G401.6 (cell line): ENCODE measurements around the gene GAS6.
"Not testable (repeated sequence)": the region's sequence is repeated elsewhere in the genome, so short reads cannot be mapped to it uniquely, and the experiment has no call there.

Experiments
- FAIRE-seq: peaks from 2 replicates; lab custom pipeline; 2012; peaks lifted over from hg19 to GRCh38; lab: Jason Lieb, UNC

The GAS6 gene

DNA sequence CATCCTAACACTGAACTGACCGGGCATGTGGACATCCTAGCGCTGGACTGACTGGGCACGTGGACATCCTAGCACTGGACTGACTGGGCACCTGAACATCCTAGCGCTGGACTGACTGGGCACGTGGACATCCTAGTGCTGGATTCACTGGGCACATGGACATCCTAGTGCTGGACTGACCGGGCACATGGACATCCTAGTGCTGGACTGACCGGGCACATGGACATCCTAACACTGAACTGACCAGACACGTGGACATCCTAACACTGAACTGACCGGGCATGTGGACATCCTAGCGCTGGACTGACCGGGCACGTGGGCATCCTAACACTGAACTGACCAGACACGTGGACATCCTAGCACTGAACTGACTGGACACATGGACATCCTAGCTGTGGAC, 73.9 kb downstream of the GAS6 start:
- not testable (repeated sequence) for FAIRE-seq

DNA sequence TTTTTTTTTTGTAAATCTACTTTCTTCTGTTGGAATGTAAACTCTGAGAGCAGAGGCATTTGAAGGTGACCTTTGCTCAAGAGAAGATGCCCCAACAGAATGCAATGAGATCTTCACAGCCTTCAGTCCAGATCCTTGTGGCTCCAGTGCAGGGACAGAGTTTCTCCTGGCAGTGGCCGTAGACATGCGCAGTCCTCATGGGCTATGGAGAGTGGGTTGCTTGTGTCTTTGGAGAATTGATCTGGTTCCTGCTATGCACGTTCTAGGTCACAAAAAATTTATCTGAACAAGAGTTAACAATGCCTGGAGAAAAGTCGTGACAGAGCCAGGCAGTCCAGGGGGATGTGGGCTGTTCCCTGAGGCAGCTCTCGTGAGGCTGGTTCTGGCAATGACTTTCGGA, 74.7 kb downstream of the GAS6 start:
- no peak for FAIRE-seq

DNA sequence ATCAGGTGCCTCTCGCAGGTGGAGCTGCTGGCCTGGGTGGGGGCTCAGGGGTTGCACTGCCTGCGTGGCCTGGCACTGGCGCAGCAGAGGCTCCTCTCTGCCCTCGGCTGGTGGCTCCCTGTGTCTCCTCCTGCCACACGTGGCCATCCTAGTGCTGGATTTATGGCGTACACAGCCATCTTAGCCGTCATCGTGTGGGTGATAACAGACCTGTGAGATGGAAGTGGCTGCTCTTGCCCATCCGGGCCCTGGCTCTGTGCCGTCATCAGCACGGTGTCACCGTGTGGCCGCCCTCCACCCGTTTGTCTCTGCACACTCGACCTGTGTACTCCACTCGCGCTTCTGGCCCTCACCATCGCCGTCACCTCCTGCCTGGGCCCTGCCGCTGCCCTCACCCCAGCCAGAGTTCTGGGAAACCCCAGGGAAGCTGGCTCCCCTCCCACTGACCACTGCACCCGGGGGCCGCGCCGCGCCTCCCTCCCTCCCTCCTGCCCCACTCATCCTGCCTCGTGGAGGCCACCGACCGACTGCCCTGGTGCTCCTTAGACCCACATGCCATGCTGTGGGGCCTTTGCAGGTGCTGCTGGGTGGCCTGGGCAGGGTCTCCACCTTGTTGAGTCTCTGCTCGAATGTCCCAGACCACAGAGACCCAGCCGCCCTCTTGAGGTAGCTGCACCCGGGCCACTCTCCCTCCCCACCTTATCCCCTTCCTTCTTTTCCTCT, 75.3 kb downstream of the GAS6 start:
- FAIRE-seq = no peak

- no peak for FAIRE-seq
Observed at GRCh38 chr13:113787694-113788093, 76.2 kb downstream of the GAS6 start.

DNA sequence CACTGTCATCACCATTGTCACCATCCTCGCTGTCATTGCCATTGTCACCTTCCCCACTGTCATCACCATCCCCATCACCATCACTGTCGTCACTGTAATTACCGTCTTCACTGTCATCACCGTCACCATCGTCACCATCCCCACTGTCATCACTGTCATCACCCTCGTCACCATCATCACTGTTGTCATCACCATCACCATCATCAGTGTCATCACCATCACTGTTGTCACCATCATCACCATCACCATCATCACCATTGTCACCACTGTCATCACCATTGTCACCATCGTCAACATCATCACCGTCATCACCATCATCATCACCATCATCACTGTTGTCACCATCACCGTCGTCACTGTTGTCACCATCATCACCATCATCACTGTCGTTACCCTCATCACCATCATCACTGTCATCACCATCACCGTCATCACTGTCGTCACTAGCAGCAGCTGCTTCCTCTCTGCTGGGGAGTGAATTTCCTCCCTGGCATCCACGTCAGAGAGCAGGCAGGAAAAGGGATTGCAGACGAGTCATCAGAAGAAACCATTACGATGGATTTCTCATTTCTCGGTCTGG, 77.5 kb downstream of the GAS6 start:
- no peak for FAIRE-seq

- FAIRE-seq = no peak
Observed at GRCh38 chr13:113785051-113786010, 78.5 kb downstream of the GAS6 start.

GRCh38 chr13:113784645-113785024, 79.2 kb downstream of the GAS6 start:
- no peak for FAIRE-seq

- FAIRE-seq = no peak
Observed at GRCh38 chr13:113783966-113784644, 79.8 kb downstream of the GAS6 start.

DNA sequence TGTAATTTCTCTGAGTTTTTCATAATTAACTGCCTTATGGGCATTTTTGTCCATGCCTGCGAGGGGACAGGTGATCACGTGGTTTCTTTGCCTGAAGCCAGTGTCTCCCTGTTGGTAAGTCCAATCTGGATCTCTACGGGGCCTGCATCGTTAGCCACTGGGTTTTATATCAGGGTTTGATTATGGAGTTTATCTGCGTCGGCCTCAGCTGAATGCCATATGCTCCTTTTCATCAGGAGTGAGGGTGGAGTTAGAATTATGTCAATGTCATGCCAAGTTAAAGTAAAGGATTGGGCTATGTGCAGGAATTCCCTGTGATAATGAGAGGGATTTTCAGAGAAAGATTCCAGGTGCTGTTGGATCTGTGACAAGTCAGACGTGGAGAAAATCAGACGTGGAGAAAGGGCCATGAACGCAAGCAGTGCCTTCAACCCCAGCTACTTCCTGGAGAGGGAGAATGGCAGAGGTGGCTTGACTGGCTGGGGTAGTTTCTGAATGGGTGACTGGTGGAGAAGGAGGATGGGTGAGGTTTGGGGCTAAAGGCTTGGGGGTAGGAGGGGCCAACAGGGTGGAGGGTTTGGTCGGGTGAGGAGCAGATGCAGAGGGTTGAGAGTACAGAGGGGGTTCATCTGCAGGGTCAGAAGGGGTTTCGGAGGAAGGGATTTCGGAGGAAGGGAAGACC, 80.5 kb downstream of the GAS6 start:
- FAIRE-seq = no peak

GRCh38 chr13:113782472-113782871, 81.4 kb downstream of the GAS6 start:
- FAIRE-seq = no peak

DNA sequence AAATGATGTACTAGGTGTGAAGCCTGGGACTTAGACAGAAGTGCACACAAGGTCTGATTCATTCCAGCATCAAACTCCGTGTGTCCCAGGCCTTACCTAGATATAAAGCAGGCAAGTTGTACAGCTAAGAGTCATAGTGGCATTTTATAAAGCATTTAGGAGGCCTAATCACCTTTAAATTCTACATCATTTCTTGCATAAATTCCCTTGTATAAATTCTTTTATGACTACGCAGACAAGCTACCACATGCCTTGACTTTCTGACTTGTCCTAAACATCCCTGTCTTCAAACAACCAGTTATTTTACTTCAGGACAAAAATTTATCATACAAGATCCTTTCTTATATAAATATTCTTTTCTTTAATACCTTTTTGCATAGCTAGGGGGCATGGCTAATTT, 82.3 kb downstream of the GAS6 start:
- FAIRE-seq = no peak

DNA sequence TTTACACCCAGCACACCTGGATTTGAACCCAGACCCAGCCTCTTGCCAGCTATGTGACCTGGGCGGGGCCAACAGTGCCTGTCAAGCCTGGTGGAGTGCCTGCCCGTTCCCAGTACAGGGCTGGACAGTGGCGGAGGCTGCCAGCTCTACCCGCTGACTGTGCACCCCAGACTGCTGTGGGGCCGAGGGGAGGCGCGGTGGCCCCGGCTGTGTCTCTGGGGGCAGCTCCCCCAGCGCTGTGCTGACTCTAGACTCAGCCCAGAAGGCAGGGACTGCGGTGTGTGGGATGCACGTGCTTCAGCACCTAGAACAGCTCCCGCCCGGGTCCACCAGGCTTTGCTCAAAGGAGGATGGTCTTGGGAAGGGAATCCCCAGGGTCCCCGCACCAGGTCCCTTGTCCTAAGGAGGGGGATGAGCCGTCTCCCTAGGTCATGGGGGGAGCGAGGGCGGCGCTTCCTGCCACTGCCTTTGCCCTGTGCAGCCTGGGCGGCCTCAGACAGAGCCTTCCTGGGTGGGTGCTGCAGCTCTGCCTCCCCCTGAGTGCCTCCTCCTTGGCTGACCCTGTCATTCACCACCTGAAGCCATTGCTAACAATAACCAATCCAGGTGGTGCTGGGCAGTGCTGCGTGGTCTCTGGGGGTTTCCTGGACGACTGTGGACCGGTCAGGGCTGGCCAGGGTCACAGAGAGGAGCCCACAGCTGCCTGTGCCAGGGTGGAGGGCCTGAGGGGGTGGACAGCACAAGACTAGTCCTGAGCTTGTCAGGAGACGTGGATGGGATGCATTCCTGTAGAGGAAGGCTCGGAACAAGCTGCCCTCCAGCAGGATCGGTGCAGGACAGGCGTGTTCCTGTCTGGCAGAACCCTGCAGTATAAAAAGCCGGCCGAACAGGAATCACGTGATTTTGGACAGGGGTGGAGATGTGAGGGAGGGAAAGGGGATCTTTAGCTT, 86.3 kb downstream of the GAS6 start:
- FAIRE-seq = no peak

GRCh38 chr13:113776231-113777125, 87.4 kb downstream of the GAS6 start:
- no peak for FAIRE-seq

DNA sequence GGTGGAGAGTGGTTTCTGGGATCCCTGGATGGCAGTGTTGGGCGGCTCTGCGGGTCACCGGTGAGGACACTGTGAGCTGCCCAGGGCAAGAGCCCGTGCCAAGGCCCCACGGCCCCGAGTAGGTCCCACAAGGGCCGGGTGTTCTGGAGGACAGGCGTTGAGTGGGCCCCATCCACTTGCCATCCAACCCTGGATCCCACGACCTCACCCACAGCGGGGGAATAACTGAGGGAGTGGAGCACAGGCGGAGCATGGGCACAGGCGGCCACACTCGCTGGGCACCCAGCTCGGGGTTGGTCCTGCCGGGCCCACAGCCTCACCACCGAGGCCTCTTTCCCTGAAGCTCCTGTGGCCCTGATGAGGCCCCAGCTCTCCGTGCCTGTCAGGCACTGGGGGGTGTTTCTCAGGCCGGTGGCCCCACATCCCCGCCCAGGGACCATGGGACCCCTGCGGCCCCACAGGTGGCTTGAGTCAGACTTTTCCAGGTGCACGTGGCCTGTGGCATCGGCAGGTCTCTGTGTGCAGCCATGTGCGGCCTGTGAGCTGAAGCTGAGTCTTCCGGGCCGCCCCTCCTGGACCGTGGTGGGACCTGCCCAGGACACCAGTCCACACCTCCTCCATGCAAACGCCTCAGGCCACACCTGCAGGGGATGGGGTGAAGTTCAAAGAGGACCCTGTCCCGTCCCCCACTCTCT, 88.3 kb downstream of the GAS6 start:
- FAIRE-seq = no peak

DNA sequence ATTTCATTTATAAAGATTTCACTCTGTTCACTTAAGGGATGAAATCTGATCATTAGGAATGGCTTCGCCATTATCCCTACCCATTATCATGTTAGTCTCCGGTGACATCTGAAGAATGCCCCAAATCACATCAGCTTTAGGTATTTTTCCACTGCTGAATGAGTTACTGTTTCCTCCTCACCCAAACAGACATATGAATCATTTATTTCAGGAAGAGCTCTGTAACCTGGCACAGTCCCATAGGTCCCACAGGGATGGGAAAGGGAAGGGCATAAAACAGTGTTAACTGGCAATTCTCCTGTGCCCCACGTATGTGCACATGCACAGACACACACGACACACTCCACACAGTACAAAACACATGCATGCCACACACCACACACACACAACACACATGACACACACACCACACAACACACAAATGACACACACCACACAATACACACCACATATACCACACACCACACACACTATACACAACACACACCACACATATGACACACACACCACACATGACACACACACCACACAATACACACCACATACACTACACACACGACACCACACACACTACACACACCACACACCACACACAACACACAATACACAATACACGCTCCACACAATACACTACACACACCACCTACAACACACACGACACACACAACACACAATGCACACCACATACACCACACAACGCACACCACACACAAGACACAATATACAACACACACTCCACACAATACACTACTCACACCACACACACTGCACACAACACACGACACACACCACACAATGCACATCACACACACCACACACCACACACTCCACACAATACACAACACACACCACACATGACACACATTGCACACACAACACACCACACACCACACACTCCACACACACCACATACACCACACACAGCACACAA, 89.4 kb downstream of the GAS6 start:
- FAIRE-seq = no peak

- FAIRE-seq = no peak
Observed at GRCh38 chr13:113771709-113772331, 92.1 kb downstream of the GAS6 start.

- no peak for FAIRE-seq
Observed at GRCh38 chr13:113770937-113771336, 92.9 kb downstream of the GAS6 start.
